PC-9 (cell line): Measurements from ENCODE around the gene GIPR.

Experiments used
- CTCF ChIP-seq: fragments of 200-600 bp; sonication (generic); conservative IDR thresholded peaks from 2 replicates; pipeline ENCODE4 v1.6.1; 2017; ENCODE audit warnings: mixed run types, antibody characterized with exemption, mild to moderate bottlenecking, moderate library complexity
- EZH2 ChIP-seq: fragments of 200-600 bp; sonication (generic); IDR thresholded peaks from 2 replicates; pipeline ENCODE4 v1.8.0; 2017; ENCODE audit warnings: antibody characterized with exemption, low read depth

DNA sequence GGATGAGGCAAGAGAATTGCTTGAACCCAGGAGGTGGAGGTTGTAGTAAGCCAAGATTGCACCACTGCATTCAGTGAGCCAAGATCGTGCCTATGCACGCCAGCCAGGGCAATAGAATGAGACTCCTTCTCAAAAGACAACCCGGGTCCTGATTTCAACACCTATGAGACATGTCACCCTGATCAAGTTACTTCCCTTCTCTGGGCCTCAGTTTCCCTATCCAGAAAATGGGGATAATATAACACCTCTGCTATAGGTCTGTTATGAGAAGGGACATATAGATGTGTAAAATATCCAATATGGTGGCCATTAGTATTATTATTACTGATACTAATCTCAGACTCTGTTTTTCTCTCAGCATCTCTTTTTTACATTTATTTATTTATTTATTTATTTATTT is 12.9 kb upstream of the GIPR start:
- no peak for TF ChIP-seq CTCF
- TF ChIP-seq EZH2 = no peak
